GM12873 (cell line): ENCODE measurements around the gene LDLRAP1.

ENCODE experiments used
- TF ChIP-seq, protein P1 (sequence below): IDR thresholded peaks from 2 replicates; pipeline ENCODE4 v1.5.1; 2012; ENCODE audit warnings: low read depth, mild to moderate bottlenecking, moderate library complexity, low read length, control low read depth; ENCODE audit not compliant: insufficient read depth; ENCODE audit errors: missing control alignments

Gene LDLRAP1

GRCh38 chr1:25504706-25505595 lies 38.5 kb upstream of the LDLRAP1 start:
- TF ChIP-seq, protein P1, sequence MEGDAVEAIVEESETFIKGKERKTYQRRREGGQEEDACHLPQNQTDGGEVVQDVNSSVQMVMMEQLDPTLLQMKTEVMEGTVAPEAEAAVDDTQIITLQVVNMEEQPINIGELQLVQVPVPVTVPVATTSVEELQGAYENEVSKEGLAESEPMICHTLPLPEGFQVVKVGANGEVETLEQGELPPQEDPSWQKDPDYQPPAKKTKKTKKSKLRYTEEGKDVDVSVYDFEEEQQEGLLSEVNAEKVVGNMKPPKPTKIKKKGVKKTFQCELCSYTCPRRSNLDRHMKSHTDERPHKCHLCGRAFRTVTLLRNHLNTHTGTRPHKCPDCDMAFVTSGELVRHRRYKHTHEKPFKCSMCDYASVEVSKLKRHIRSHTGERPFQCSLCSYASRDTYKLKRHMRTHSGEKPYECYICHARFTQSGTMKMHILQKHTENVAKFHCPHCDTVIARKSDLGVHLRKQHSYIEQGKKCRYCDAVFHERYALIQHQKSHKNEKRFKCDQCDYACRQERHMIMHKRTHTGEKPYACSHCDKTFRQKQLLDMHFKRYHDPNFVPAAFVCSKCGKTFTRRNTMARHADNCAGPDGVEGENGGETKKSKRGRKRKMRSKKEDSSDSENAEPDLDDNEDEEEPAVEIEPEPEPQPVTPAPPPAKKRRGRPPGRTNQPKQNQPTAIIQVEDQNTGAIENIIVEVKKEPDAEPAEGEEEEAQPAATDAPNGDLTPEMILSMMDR, result no peak

DNA sequence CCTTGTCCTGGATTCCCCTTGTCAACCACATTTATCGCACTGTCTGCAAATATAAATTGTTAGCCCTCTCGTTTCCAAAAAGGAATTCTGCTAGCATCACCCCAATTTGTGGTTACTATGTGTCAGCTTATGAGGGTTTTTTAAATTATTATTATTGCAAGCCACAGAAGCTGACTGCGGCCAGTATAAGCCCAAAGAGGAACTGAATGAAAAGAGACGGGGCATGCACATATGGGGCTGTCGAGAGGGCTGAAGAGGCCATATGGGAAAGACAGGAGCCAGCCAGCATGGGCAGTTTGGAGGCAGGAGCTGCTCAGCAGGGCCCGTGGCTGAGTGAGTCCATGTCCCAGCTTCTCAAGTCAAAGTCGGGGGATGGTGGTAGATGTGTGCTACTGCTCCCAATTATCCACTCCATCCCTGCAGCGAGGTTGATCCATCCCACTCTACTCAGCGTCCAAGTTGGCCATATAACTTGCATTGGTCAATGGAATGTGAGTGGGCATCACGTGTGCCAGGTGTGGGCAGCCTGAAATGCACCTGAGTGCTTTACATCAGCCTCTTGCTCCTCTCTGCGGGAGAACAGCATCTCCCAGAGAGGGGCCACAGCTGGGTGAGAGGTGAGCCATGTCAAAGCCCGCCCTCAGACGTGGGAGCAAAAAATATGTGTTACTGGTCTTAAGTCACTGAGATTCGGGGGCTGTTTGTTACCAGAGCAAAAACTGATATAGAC lies 37.6 kb upstream of the LDLRAP1 start:
- TF ChIP-seq, protein P1, result no peak

GRCh38 chr1:25513666-25514065 lies 29.7 kb upstream of the LDLRAP1 start:
- TF ChIP-seq, protein P1, result no peak

GRCh38 chr1:25515033-25515432 lies 28.4 kb upstream of the LDLRAP1 start:
- TF ChIP-seq, protein P1, result no peak

GRCh38 chr1:25516686-25517085 lies 26.7 kb upstream of the LDLRAP1 start:
- TF ChIP-seq, protein P1, result no peak

DNA sequence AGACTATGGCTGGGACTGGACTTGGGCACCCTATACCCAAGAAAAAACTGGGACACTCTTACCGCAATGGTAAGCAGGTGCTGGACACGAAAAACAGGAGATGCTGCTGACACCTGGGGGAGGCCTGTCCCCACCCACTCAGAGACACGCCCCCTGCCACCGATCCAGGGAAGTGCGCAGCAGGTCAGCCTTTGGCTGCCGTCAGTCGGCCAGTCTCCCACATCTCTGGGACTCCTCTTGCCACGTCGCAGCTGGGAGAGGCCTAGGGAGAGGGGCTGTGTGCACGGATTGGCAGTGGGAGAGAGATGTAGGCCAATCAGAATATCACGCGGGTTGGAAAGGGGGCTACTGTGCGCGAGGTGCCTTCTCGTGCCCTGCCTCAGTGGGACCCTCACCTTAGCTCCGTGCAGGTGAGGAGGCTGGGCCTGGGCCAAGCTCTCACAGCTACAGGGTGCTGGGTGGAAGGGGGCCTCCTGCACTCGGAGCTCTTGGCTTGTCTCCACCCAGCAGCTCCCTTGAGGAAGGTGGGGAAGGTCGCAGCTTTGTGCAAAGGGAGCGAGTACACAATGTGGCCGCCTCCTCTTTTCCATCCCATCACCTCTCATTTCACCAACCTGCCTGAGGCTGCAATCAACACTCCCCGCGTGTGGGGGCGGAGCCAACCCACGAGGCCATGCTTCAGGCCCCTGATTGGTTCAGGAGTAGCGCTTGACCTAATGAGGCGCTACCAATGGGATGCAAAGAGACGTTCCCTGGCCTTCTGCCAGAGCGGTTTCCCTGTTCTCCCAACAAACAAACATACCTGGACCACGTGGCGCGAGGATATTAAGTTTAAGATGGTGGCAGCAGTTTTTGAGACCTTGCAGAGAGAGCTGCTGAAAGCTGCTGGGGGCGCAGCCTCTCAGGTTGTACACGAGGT lies 25.7 kb upstream of the LDLRAP1 start:
- TF ChIP-seq, protein P1, result no peak
